Endothelial cell of umbilical vein (primary cell): ENCODE results near the gene TMEM191C. TPM values are rescaled to one million over a fixed set of nuclear protein-coding genes. Genes with fewer than 3 reads are reported as not detected.

ENCODE experiments used
- BruUV-seq: library from RNA; stranded (reverse); fragments of 400-500 nt; replicated peaks from 2 replicates; lab custom pipeline; 2021; lab: Mats Ljungman, UMichigan
- CTCF ChIA-PET: fragments of 300-600, 350-600 bp; sonication (Branson Sonifier 250); formaldehyde crosslinking; loops from one replicate; lab custom pipeline; 2021; ENCODE audit warnings: antibody characterized with exemption, inconsistent platforms; lab: Charles Lee
- POLR2A ChIA-PET: fragments of 300-600, 350-600 bp; sonication (Branson Sonifier 250); formaldehyde crosslinking; loops from one replicate; lab custom pipeline; 2021; ENCODE audit warnings: antibody characterized with exemption, inconsistent platforms; lab: Charles Lee
- DNase-seq: peaks from one replicate; pipeline ENCODE4 v3.0.0-alpha.2; 2011; ENCODE audit warnings: low read depth, low spot score
- FAIRE-seq: peaks from 2 replicates; lab custom pipeline; 2011; peaks lifted over from hg19 to GRCh38; lab: Jason Lieb, UNC
- H2AFZ ChIP-seq: 2 replicates; pipeline ENCODE4 v1.6.0; 2012; ENCODE audit warnings: low read depth, low read length, control low read depth, inconsistent platforms
- H3K27ac ChIP-seq: 2 replicates; pipeline ENCODE4 v1.5.1; 2011; ENCODE audit warnings: low read depth, mild to moderate bottlenecking, control low read depth, low read length, moderate library complexity; ENCODE audit not compliant: insufficient read depth
- H3K27me3 ChIP-seq, 2 experiments: 2 replicates each; pipeline versions ENCODE4 v1.6.0 to v1.6.1; 2011; ENCODE audit warnings: low read length in 2 of 2, mixed read lengths in 1 of 2; ENCODE audit not compliant: control insufficient read depth in 2 of 2, insufficient read depth in 2 of 2
- H3K36me3 ChIP-seq, 2 experiments: 2 replicates in 1 of 2; 3 replicates in 1 of 2; pipeline ENCODE4 v1.5.1; 2011; ENCODE audit warnings: low read length in 2 of 2, mild to moderate bottlenecking in 1 of 2, moderate library complexity in 1 of 2; ENCODE audit not compliant: control insufficient read depth in 2 of 2, insufficient read depth in 2 of 2; ENCODE audit errors: extremely low read depth in 1 of 2
- H3K4me1 ChIP-seq: 3 replicates; pipeline ENCODE4 v1.5.1; 2011; ENCODE audit warnings: mild to moderate bottlenecking, low read length; ENCODE audit not compliant: control insufficient read depth, insufficient read depth; ENCODE audit errors: extremely low read depth
- H3K4me2 ChIP-seq: 2 replicates; pipeline ENCODE4 v1.6.1; 2011; ENCODE audit warnings: low read length, control low read depth, mixed read lengths; ENCODE audit not compliant: insufficient read depth
- H3K4me3 ChIP-seq, 3 experiments: fragments of 200-600 bp in 1 of 3; sonication (generic), shearing (Covaris generic) in 1 of 3; replicated peaks in 1 of 3; 2 replicates each; pipeline ENCODE4 v1.5.1; 2011 to 2016; ENCODE audit warnings: control low read depth in 3 of 3, low read length in 3 of 3, mild to moderate bottlenecking in 2 of 3, inconsistent platforms in 1 of 3, low read depth in 1 of 3, moderate library complexity in 1 of 3; ENCODE audit not compliant: insufficient read depth in 1 of 3
- H3K79me2 ChIP-seq: 2 replicates; pipeline ENCODE4 v1.6.0; 2012; ENCODE audit warnings: low read length, inconsistent platforms; ENCODE audit not compliant: control insufficient read depth, insufficient read depth
- H3K9ac ChIP-seq: replicated peaks from 2 replicates; pipeline ENCODE3; 2011; ENCODE audit warnings: low read length, control low read depth; ENCODE audit not compliant: insufficient read depth; ENCODE audit errors: extremely low read depth
- H3K9me1 ChIP-seq: replicated peaks from 3 replicates; pipeline ENCODE4 v1.6.0; 2011; ENCODE audit warnings: mild to moderate bottlenecking, low read length; ENCODE audit not compliant: control insufficient read depth, insufficient read depth; ENCODE audit errors: extremely low read depth
- H3K9me3 ChIP-seq: replicated peaks from 2 replicates; pipeline ENCODE4 v1.5.1; 2012; ENCODE audit warnings: low read length, inconsistent platforms; ENCODE audit not compliant: control insufficient read depth, insufficient read depth
- H4K20me1 ChIP-seq: replicated peaks from 2 replicates; pipeline ENCODE3; 2011; ENCODE audit warnings: mild to moderate bottlenecking, low read length; ENCODE audit not compliant: control insufficient read depth, insufficient read depth; ENCODE audit errors: extremely low read depth
- JUN ChIP-seq: IDR thresholded peaks from 2 replicates; pipeline ENCODE4 v1.6.1; 2011; ENCODE audit warnings: borderline replicate concordance, low read depth; ENCODE audit not compliant: insufficient read length, insufficient read depth
- MYC ChIP-seq: IDR thresholded peaks from one replicate; pipeline ENCODE4 v1.6.1; 2011; ENCODE audit warnings: mild to moderate bottlenecking, low read depth, low read length
- POLR2A ChIP-seq: IDR thresholded peaks from 2 replicates; pipeline ENCODE4 v1.6.1; 2012; ENCODE audit warnings: low read depth, mild to moderate bottlenecking, control low read depth, low read length
- dilution Hi-C: fragments of 300-500 bp; cut with MboI; formaldehyde crosslinking; loops from one replicate; pipeline ENCODE4 v1.15.0; 2019; ENCODE audit warnings: low sequenced_read_pairs; ENCODE audit not compliant: extremely low pct_ligation_motif_present
- intact Hi-C: fragments of 100-400 bp; cut with micrococcal nuclease; formaldehyde crosslinking; loops from one replicate; pipeline ENCODE4 v1.10.0; 2022
- polyA plus RNA-seq, 4 experiments: library from polyadenylated mRNA; depleted of rRNA in 3 of 4; stranded (reverse) in 3 of 4; unstranded in 1 of 4; fragments of >200 nt; gene quantifications; 2 replicates each; pipeline versions ENCODE4 v1.2.1 to v1.2.3, GENCODE V29; 2011 to 2012; ENCODE audit warnings: missing spikeins in 1 of 4
- total RNA-seq: library from RNA; stranded (reverse); gene quantifications from 2 replicates; pipeline ENCODE4 v1.2.3, GENCODE V29; 2021
- TF ChIP-seq, protein P1 (sequence below): IDR thresholded peaks from 2 replicates; pipeline ENCODE4 v1.6.1; 2011; ENCODE audit not compliant: insufficient read depth, insufficient read length

The TMEM191C gene
- total and polyA plus RNA-seq, 2 donors (not counting 3 experiments of a cell fraction or from before 2014, with no cell fraction given), result 0.47 to 1.2 TPM

GRCh38 chr22:21445437-21446127 lies 21.6 kb upstream of the TMEM191C start:
- no peak for DNase-seq
- TF ChIP-seq, protein P1, sequence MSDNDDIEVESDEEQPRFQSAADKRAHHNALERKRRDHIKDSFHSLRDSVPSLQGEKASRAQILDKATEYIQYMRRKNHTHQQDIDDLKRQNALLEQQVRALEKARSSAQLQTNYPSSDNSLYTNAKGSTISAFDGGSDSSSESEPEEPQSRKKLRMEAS, result no peak
- TF ChIP-seq JUN (no peak), MYC (no peak)
- H3K27ac ChIP-seq, result no peak overlapping the region
- BruUV-seq, result no TSS peak
- H4K20me1 ChIP-seq, result no peaks in the 10 kb centered on the region
- no peak overlapping the region for H2AFZ ChIP-seq
- H3K4me2 ChIP-seq, result no peak overlapping the region
- H3K9me3 ChIP-seq, result no peaks in the 10 kb centered on the region
- H3K36me3 ChIP-seq, result peaks cover 0 to 9% of the 10 kb centered on the region in 2 experiments
- CTCF ChIA-PET, result no interaction called here
- H3K4me3 ChIP-seq, result no peak overlapping the region
- no peaks in the 10 kb centered on the region for H3K4me1 ChIP-seq
- dilution Hi-C loops (no loop called here), intact Hi-C loops (no loop called here)
- POLR2A ChIA-PET, result no interaction called here
- no peaks in the 10 kb centered on the region for H3K27me3 ChIP-seq
- no peaks in the 10 kb centered on the region for H3K79me2 ChIP-seq
- H3K9me1 ChIP-seq, result no peaks in the 10 kb centered on the region
- no peak for FAIRE-seq
- H3K9ac ChIP-seq, result no peak overlapping the region

DNA sequence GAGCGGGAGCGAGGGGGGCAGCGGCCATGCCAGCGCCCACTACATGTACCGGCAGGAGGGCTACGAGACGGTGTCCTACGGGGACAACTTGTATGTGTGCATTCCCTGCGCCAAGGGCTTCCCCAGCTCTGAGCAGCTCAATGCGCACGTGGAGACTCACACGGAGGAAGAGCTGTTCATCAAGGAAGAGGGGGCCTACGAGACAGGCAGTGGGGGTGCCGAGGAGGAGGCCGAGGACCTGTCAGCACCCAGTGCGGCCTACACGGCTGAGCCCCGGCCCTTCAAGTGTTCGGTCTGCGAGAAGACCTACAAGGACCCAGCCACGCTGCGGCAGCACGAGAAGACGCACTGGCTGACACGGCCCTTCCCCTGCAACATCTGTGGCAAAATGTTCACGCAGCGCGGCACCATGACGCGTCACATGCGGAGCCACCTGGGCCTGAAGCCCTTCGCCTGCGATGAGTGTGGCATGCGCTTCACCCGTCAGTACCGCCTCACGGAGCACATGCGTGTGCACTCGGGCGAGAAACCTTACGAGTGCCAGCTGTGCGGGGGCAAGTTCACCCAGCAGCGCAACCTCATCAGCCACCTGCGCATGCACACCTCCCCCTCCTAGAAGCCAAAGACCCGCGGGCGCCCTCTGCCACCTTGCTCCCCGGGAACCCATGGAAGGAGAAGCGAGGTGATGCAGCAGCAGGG lies 20.9 kb upstream of the TMEM191C start:
- no peak overlapping the region for H3K27ac ChIP-seq
- ChIA-PET CTCF (no interaction called here), POLR2A (no interaction called here)
- no TSS peak for BruUV-seq
- peaks cover 0 to 9% of the 10 kb centered on the region in 2 experiments for H3K36me3 ChIP-seq
- H3K27me3 ChIP-seq, result no peaks in the 10 kb centered on the region
- no peaks in the 10 kb centered on the region for H3K9me3 ChIP-seq
- H3K4me2 ChIP-seq, result no peak overlapping the region
- H3K4me1 ChIP-seq, result no peaks in the 10 kb centered on the region
- TF ChIP-seq POLR2A (no peak), MYC (no peak)
- H4K20me1 ChIP-seq, result no peaks in the 10 kb centered on the region
- DNase-seq (no peak), FAIRE-seq (no peak)
- intact Hi-C loops (no loop called here), dilution Hi-C loops (no loop called here)
- H3K9me1 ChIP-seq, result no peaks in the 10 kb centered on the region
- no peaks in the 10 kb centered on the region for H3K79me2 ChIP-seq
- H3K4me3 ChIP-seq, result no peak overlapping the region
- no peak overlapping the region for H3K9ac ChIP-seq
- H2AFZ ChIP-seq, result no peak overlapping the region
